GM23338 (cell line): Measurements from ENCODE around the gene RAB25. TPM values are rescaled to one million over a fixed set of nuclear protein-coding genes. Genes with fewer than 3 reads are reported as not detected.
A peak's percentile ranks its signal among the peaks of the same experiment; 100 is the strongest.

Experiments used
- ATAC-seq: fragments of 200-7000 bp; cut with Tn5 transposase; 3 replicates; pipeline ENCODE4 v1.9.1; 2020
- DNase-seq: peaks from one replicate; pipeline ENCODE4 v3.0.0-alpha.2; 2015; ENCODE audit warnings: low spot score
- H2AFZ ChIP-seq: fragments of 200-600 bp; sonication (generic); 2 replicates; pipeline ENCODE4 v1.8.0; 2016; ENCODE audit warnings: antibody characterized with exemption, mild to moderate bottlenecking, moderate library complexity
- H3F3A ChIP-seq: fragments of 200-600 bp; sonication (generic); replicated peaks from 2 replicates; pipeline ENCODE4 v1.8.0; 2017; ENCODE audit warnings: antibody characterized with exemption, mixed run types, low read depth
- H3K27ac ChIP-seq: fragments of 200-600 bp; sonication (generic); 2 replicates; pipeline ENCODE4 v1.6.1; 2016; ENCODE audit warnings: low read depth
- H3K27me3 ChIP-seq: fragments of 200-600 bp; sonication (generic); 2 replicates; pipeline ENCODE4 v1.8.0; 2016; ENCODE audit warnings: mild to moderate bottlenecking, mixed run types, moderate library complexity; ENCODE audit not compliant: insufficient read depth
- H3K36me3 ChIP-seq: fragments of 200-600 bp; sonication (generic); 2 replicates; pipeline ENCODE4 v1.8.0; 2016; ENCODE audit warnings: mild to moderate bottlenecking; ENCODE audit not compliant: insufficient read depth
- H3K4me1 ChIP-seq: fragments of 200-600 bp; sonication (generic); 2 replicates; pipeline ENCODE4 v1.8.0; 2016; ENCODE audit warnings: mild to moderate bottlenecking, moderate library complexity; ENCODE audit not compliant: insufficient read depth
- H3K4me2 ChIP-seq: fragments of 200-600 bp; sonication (generic); 2 replicates; pipeline ENCODE4 v1.7.1; 2017; ENCODE audit warnings: mixed run types
- H3K4me3 ChIP-seq: fragments of 200-600 bp; sonication (generic); 2 replicates; pipeline ENCODE4 v1.6.1; 2016; ENCODE audit warnings: mixed run types
- H3K79me2 ChIP-seq: fragments of 200-600 bp; sonication (generic); replicated peaks from 2 replicates; pipeline ENCODE4 v1.8.0; 2017; ENCODE audit warnings: mild to moderate bottlenecking; ENCODE audit not compliant: insufficient read depth
- H3K9me2 ChIP-seq: fragments of 200-600 bp; sonication (generic); 2 replicates; pipeline ENCODE4 v1.8.0; 2017; ENCODE audit not compliant: insufficient read depth
- H4K20me1 ChIP-seq: fragments of 200-600 bp; sonication (generic); replicated peaks from 2 replicates; pipeline ENCODE4 v1.8.0; 2017; ENCODE audit warnings: mild to moderate bottlenecking; ENCODE audit not compliant: insufficient read depth
- H3K27ac Mint-ChIP-seq: 2 replicates; pipeline ENCODE4 v1.8.0; 2020; ENCODE audit warnings: inconsistent platforms, mild to moderate bottlenecking, moderate library complexity, mixed read lengths
- H3K27me3 Mint-ChIP-seq: 3 replicates; pipeline ENCODE4 v1.8.0; 2022; ENCODE audit warnings: low read depth, mild to moderate bottlenecking, moderate library complexity, mixed read lengths, inconsistent platforms; ENCODE audit not compliant: insufficient read depth, poor library complexity
- H3K36me3 Mint-ChIP-seq: 3 replicates; pipeline ENCODE4 v1.8.0; 2021; ENCODE audit warnings: low read depth, mild to moderate bottlenecking, inconsistent platforms, moderate library complexity, mixed read lengths
- H3K4me1 Mint-ChIP-seq: 3 replicates; pipeline ENCODE4 v1.8.0; 2020; ENCODE audit warnings: mild to moderate bottlenecking, inconsistent platforms, mixed read lengths
- H3K4me3 Mint-ChIP-seq: 3 replicates; pipeline ENCODE4 v1.8.0; 2021; ENCODE audit warnings: moderate library complexity, mild to moderate bottlenecking, inconsistent platforms, mixed read lengths
- H3K9me3 Mint-ChIP-seq: 3 replicates; pipeline ENCODE4 v1.8.0; 2020; ENCODE audit warnings: moderate library complexity, mild to moderate bottlenecking, inconsistent platforms, mixed read lengths
- CREB1 ChIP-seq: fragments of 250-450 bp; sonication (Bioruptor Pico); IDR thresholded peaks from 2 replicates; pipeline ENCODE4 v1.5.0; 2020; ENCODE audit warnings: low read depth, mild to moderate bottlenecking, moderate library complexity
- EZH2 ChIP-seq: fragments of 200-600 bp; sonication (generic); IDR thresholded peaks from one replicate; pipeline ENCODE4 v1.8.0; 2017; ENCODE audit warnings: antibody characterized with exemption, mild to moderate bottlenecking, low read depth; ENCODE audit not compliant: unreplicated experiment
- EZH2phosphoT487 ChIP-seq: fragments of 200-600 bp; sonication (generic); IDR thresholded peaks from one replicate; pipeline ENCODE4 v1.8.1; 2018; ENCODE audit warnings: antibody characterized with exemption; ENCODE audit not compliant: unreplicated experiment
- NANOG ChIP-seq: IDR thresholded peaks from 2 replicates; pipeline ENCODE4 v1.6.1; 2016; ENCODE audit warnings: antibody characterized with exemption, borderline replicate concordance
- ZNF331 ChIP-seq: fragments of 250-450 bp; sonication (Bioruptor Pico); IDR thresholded peaks from 2 replicates; pipeline ENCODE4 v1.5.0; 2020; ENCODE audit warnings: low read depth, mild to moderate bottlenecking, moderate library complexity
- polyA plus RNA-seq: library from polyadenylated mRNA; unstranded; fragments of >200 nt; fragmentation: Nextera tagmentation; extraction: Ambion mirVana; gene quantifications from 2 replicates; pipeline ENCODE4 v1.2.1, GENCODE V29; 2016
- total RNA-seq: library from RNA; depleted of rRNA; stranded (reverse); fragments of >200 nt; shearing (Covaris generic); gene quantifications from 2 replicates; pipeline ENCODE4 v1.2.3, GENCODE V29; 2014
- TF ChIP-seq, protein P1 (sequence below), 2 experiments: fragments of 200-600 bp in 1 of 2; sonication (generic) in 1 of 2; conservative IDR thresholded peaks; 2 replicates each; pipeline versions ENCODE4 v1.5.1 to v1.6.1; 2016 to 2017; ENCODE audit warnings: antibody characterized with exemption in 2 of 2, low read depth in 2 of 2, mild to moderate bottlenecking in 2 of 2, moderate library complexity in 1 of 2
- TF ChIP-seq, protein P2 (sequence below): IDR thresholded peaks from 2 replicates; pipeline ENCODE4 v1.6.1; 2016; ENCODE audit warnings: antibody characterized with exemption
- TF ChIP-seq, protein P3 (sequence below): fragments of 250-450 bp; sonication (Bioruptor Pico); IDR thresholded peaks from 2 replicates; pipeline ENCODE4 v1.5.0; 2020; ENCODE audit warnings: mild to moderate bottlenecking, moderate library complexity
- TF ChIP-seq, protein P4 (sequence below): IDR thresholded peaks from one replicate; pipeline ENCODE4 v1.6.1; 2018; ENCODE audit warnings: antibody characterized with exemption; ENCODE audit not compliant: unreplicated experiment

Gene RAB25
- total and polyA plus RNA-seq, 2 experiments from 2014 or later = 30.0 to 42.7 TPM

DNA sequence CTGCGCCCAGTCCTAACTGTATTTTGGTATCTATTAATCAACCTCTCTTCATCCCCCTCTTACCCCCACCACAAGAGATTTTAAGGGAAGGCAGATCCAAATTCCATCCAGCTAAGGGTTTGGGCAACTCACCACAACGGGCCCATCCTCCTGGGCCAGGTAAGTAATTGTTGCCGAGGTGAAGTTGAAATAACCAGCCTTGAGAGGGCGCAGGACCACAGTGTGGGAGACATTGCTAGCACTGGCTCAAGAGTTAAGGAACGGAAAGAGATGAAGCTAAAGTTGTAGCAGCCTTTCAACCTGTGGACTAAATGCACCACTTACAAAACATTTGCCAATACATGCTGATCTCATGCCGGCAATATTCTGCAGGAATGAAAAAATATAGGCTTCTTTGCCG, 46.1 kb upstream of the RAB25 start:
- H3K27ac Mint-ChIP-seq = no peak overlapping the region
- no peaks in the 10 kb centered on the region for H3K9me2 ChIP-seq
- DNase-seq = peak; percentile 58
- no peak overlapping the region for H3K27ac ChIP-seq
- no peak overlapping the region for H3K4me3 ChIP-seq
- H3K4me1 ChIP-seq = peaks cover 3% of the 10 kb centered on the region; the same call in 1 of the 2 replicates
- peaks cover 5% of the 10 kb centered on the region for H3K27me3 Mint-ChIP-seq
- H3F3A ChIP-seq = peaks cover 21% of the 10 kb centered on the region
- peaks cover 74% of the 10 kb centered on the region for H3K36me3 ChIP-seq
- H3K4me3 Mint-ChIP-seq = no peak overlapping the region
- peaks cover 82% of the 10 kb centered on the region for H3K36me3 Mint-ChIP-seq
- no peaks in the 10 kb centered on the region; the same call in 2 of the 3 replicates for H3K9me3 Mint-ChIP-seq
- no peaks in the 10 kb centered on the region for H3K27me3 ChIP-seq
- H2AFZ ChIP-seq = no peak overlapping the region
- TF ChIP-seq, protein P1, sequence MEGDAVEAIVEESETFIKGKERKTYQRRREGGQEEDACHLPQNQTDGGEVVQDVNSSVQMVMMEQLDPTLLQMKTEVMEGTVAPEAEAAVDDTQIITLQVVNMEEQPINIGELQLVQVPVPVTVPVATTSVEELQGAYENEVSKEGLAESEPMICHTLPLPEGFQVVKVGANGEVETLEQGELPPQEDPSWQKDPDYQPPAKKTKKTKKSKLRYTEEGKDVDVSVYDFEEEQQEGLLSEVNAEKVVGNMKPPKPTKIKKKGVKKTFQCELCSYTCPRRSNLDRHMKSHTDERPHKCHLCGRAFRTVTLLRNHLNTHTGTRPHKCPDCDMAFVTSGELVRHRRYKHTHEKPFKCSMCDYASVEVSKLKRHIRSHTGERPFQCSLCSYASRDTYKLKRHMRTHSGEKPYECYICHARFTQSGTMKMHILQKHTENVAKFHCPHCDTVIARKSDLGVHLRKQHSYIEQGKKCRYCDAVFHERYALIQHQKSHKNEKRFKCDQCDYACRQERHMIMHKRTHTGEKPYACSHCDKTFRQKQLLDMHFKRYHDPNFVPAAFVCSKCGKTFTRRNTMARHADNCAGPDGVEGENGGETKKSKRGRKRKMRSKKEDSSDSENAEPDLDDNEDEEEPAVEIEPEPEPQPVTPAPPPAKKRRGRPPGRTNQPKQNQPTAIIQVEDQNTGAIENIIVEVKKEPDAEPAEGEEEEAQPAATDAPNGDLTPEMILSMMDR (conservative IDR thresholded peaks at IDR 0.05; ENCODE audit: low read depth in 2 of 2) = peak; percentile 34 to 59
- no peak for TF ChIP-seq NANOG
- no peak for TF ChIP-seq EZH2
- no peak overlapping the region for H3K4me2 ChIP-seq
- H3K4me1 Mint-ChIP-seq = peaks cover 3% of the 10 kb centered on the region
- peaks cover 27% of the 10 kb centered on the region for H3K79me2 ChIP-seq
- H4K20me1 ChIP-seq = peaks cover 18% of the 10 kb centered on the region
- peak; percentile 85 for ATAC-seq

GRCh38 chr1:156019946-156020292, 41.0 kb upstream of the RAB25 start:
- peaks cover 5% of the 10 kb centered on the region; the same call in 1 of the 2 replicates for H3K4me1 ChIP-seq
- H3K9me3 Mint-ChIP-seq = no peaks in the 10 kb centered on the region
- peak overlapping the region; percentile 90 for H3K4me3 ChIP-seq
- no peak overlapping the region for H3K27ac ChIP-seq
- H3K79me2 ChIP-seq = peaks cover 28% of the 10 kb centered on the region
- peaks cover 10% of the 10 kb centered on the region for H3K27me3 Mint-ChIP-seq
- H3F3A ChIP-seq = peaks cover 13% of the 10 kb centered on the region; the same call in 1 of the 2 replicates
- H3K27me3 ChIP-seq = no peaks in the 10 kb centered on the region
- peak overlapping the region; percentile 88 for H3K4me3 Mint-ChIP-seq
- peaks cover 42% of the 10 kb centered on the region for H3K36me3 Mint-ChIP-seq
- H3K9me2 ChIP-seq = no peaks in the 10 kb centered on the region
- H3K27ac Mint-ChIP-seq = peak overlapping the region; percentile 44; the same call in 1 of the 2 replicates
- peaks cover 8% of the 10 kb centered on the region for H3K4me1 Mint-ChIP-seq
- no peak for DNase-seq
- peaks cover 32% of the 10 kb centered on the region for H3K36me3 ChIP-seq
- ATAC-seq = no peak
- peak overlapping the region; percentile 94 for H3K4me2 ChIP-seq
- peaks cover 17% of the 10 kb centered on the region for H4K20me1 ChIP-seq
- H2AFZ ChIP-seq = no peak overlapping the region
- TF ChIP-seq, protein P2, sequence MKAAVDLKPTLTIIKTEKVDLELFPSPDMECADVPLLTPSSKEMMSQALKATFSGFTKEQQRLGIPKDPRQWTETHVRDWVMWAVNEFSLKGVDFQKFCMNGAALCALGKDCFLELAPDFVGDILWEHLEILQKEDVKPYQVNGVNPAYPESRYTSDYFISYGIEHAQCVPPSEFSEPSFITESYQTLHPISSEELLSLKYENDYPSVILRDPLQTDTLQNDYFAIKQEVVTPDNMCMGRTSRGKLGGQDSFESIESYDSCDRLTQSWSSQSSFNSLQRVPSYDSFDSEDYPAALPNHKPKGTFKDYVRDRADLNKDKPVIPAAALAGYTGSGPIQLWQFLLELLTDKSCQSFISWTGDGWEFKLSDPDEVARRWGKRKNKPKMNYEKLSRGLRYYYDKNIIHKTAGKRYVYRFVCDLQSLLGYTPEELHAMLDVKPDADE = no peak
- TF ChIP-seq, protein P3, sequence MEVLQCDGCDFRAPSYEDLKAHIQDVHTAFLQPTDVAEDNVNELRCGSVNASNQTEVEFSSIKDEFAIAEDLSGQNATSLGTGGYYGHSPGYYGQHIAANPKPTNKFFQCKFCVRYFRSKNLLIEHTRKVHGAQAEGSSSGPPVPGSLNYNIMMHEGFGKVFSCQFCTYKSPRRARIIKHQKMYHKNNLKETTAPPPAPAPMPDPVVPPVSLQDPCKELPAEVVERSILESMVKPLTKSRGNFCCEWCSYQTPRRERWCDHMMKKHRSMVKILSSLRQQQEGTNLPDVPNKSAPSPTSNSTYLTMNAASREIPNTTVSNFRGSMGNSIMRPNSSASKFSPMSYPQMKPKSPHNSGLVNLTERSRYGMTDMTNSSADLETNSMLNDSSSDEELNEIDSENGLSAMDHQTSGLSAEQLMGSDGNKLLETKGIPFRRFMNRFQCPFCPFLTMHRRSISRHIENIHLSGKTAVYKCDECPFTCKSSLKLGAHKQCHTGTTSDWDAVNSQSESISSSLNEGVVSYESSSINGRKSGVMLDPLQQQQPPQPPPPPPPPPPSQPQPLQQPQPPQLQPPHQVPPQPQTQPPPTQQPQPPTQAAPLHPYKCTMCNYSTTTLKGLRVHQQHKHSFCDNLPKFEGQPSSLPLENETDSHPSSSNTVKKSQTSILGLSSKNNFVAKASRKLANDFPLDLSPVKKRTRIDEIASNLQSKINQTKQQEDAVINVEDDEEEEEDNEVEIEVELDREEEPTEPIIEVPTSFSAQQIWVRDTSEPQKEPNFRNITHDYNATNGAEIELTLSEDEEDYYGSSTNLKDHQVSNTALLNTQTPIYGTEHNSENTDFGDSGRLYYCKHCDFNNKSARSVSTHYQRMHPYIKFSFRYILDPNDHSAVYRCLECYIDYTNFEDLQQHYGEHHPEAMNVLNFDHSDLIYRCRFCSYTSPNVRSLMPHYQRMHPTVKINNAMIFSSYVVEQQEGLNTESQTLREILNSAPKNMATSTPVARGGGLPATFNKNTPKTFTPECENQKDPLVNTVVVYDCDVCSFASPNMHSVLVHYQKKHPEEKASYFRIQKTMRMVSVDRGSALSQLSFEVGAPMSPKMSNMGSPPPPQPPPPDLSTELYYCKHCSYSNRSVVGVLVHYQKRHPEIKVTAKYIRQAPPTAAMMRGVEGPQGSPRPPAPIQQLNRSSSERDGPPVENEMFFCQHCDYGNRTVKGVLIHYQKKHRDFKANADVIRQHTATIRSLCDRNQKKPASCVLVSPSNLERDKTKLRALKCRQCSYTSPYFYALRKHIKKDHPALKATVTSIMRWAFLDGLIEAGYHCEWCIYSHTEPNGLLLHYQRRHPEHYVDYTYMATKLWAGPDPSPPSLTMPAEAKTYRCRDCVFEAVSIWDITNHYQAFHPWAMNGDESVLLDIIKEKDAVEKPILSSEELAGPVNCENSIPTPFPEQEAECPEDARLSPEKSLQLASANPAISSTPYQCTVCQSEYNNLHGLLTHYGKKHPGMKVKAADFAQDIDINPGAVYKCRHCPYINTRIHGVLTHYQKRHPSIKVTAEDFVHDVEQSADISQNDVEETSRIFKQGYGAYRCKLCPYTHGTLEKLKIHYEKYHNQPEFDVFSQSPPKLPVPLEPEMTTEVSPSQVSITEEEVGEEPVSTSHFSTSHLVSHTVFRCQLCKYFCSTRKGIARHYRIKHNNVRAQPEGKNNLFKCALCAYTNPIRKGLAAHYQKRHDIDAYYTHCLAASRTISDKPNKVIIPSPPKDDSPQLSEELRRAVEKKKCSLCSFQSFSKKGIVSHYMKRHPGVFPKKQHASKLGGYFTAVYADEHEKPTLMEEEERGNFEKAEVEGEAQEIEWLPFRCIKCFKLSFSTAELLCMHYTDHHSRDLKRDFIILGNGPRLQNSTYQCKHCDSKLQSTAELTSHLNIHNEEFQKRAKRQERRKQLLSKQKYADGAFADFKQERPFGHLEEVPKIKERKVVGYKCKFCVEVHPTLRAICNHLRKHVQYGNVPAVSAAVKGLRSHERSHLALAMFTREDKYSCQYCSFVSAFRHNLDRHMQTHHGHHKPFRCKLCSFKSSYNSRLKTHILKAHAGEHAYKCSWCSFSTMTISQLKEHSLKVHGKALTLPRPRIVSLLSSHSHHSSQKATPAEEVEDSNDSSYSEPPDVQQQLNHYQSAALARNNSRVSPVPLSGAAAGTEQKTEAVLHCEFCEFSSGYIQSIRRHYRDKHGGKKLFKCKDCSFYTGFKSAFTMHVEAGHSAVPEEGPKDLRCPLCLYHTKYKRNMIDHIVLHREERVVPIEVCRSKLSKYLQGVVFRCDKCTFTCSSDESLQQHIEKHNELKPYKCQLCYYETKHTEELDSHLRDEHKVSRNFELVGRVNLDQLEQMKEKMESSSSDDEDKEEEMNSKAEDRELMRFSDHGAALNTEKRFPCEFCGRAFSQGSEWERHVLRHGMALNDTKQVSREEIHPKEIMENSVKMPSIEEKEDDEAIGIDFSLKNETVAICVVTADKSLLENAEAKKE = no peak
- TF ChIP-seq ZNF331 (CRISPR knock-in tag) (no peak), EZH2phosphoT487 (no peak), EZH2 (no peak), CREB1 (no peak)
- TF ChIP-seq, protein P4, sequence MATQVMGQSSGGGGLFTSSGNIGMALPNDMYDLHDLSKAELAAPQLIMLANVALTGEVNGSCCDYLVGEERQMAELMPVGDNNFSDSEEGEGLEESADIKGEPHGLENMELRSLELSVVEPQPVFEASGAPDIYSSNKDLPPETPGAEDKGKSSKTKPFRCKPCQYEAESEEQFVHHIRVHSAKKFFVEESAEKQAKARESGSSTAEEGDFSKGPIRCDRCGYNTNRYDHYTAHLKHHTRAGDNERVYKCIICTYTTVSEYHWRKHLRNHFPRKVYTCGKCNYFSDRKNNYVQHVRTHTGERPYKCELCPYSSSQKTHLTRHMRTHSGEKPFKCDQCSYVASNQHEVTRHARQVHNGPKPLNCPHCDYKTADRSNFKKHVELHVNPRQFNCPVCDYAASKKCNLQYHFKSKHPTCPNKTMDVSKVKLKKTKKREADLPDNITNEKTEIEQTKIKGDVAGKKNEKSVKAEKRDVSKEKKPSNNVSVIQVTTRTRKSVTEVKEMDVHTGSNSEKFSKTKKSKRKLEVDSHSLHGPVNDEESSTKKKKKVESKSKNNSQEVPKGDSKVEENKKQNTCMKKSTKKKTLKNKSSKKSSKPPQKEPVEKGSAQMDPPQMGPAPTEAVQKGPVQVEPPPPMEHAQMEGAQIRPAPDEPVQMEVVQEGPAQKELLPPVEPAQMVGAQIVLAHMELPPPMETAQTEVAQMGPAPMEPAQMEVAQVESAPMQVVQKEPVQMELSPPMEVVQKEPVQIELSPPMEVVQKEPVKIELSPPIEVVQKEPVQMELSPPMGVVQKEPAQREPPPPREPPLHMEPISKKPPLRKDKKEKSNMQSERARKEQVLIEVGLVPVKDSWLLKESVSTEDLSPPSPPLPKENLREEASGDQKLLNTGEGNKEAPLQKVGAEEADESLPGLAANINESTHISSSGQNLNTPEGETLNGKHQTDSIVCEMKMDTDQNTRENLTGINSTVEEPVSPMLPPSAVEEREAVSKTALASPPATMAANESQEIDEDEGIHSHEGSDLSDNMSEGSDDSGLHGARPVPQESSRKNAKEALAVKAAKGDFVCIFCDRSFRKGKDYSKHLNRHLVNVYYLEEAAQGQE = no peak
